WI38 (cell line): Measurements from ENCODE around the gene CCNA1.
A peak's percentile ranks its signal among the peaks of the same experiment; 100 is the strongest.

Source experiments
- H3K4me3 ChIP-seq: 2 replicates; pipeline ENCODE4 v1.5.1; 2011; ENCODE audit warnings: low read depth, mild to moderate bottlenecking, control low read depth, low read length
- CTCF ChIP-seq: IDR thresholded peaks from 2 replicates; pipeline ENCODE4 v1.5.1; 2012; ENCODE audit warnings: low read depth, mild to moderate bottlenecking, control low read depth, low read length

Gene CCNA1

GRCh38 chr13:36431204-36432105 lies 840 bp upstream of the CCNA1 start:
- peak overlapping the region; percentile 48 for H3K4me3 ChIP-seq
- no peak for TF ChIP-seq CTCF

GRCh38 chr13:36436811-36437210 lies 4.5 kb downstream of the CCNA1 start:
- no peak for TF ChIP-seq CTCF

GRCh38 chr13:36438594-36439483 lies 6.5 kb downstream of the CCNA1 start:
- no peak for TF ChIP-seq CTCF

More at GRCh38 chr13:36436811-36437210, 4.5 kb downstream of the CCNA1 start:
- H3K4me3 ChIP-seq, result no peak overlapping the region

GRCh38 chr13:36445278-36445677 lies 13.0 kb downstream of the CCNA1 start:
- no peak overlapping the region for H3K4me3 ChIP-seq
- TF ChIP-seq CTCF, result no peak

More at GRCh38 chr13:36438594-36439483, 6.5 kb downstream of the CCNA1 start:
- H3K4me3 ChIP-seq, result no peak overlapping the region

- no peak overlapping the region for H3K4me3 ChIP-seq
- TF ChIP-seq CTCF, result no peak
Observed at GRCh38 chr13:36445891-36446351, 13.6 kb downstream of the CCNA1 start.

GRCh38 chr13:36447501-36447900 lies 15.2 kb downstream of the CCNA1 start:
- no peak overlapping the region for H3K4me3 ChIP-seq
- no peak for TF ChIP-seq CTCF
